ENCODE results near the gene TRIM67. TPM values are rescaled to one million over a fixed set of nuclear protein-coding genes. Genes with fewer than 3 reads are reported as not detected.

TRIM67 gene
- total and polyA plus RNA-seq, 9 of the 15 experiments (the other 6 are each of a cell fraction or from before 2014, with no cell fraction given): 0.04 to 0.60 (median 0.31) TPM

- TF ChIP-seq RERE (CRISPR knock-in tag; IDR thresholded peaks at IDR 0.05; ENCODE audit: borderline replicate concordance) (no peak), HDGF (IDR thresholded peaks at IDR 0.05) (no peak), HBP1 (CRISPR knock-in tag; IDR thresholded peaks at IDR 0.05) (no peak), CBX5 (IDR thresholded peaks at IDR 0.05; ENCODE audit: borderline replicate concordance, low read depth) (no peak), SRF (CRISPR knock-in tag; IDR thresholded peaks at IDR 0.05) (peak in 1 of 2 experiments; percentile 87; a peak in 2 of 4 replicates), TSHZ1 (CRISPR knock-in tag; IDR thresholded peaks at IDR 0.05) (no peak), XRCC3 (IDR thresholded peaks at IDR 0.05) (no peak), DMBX1 (CRISPR knock-in tag; IDR thresholded peaks at IDR 0.05; ENCODE audit: borderline replicate concordance) (peak; percentile 96), RBM22 (IDR thresholded peaks at IDR 0.05; ENCODE audit: low read depth, low read length, poor library complexity, severe bottlenecking) (no peak), TAF1 (IDR thresholded peaks at IDR 0.05; ENCODE audit: control insufficient read depth, extremely low read depth, insufficient read depth, low read length, severe bottlenecking) (no peak), MAFF (IDR thresholded peaks at IDR 0.05; ENCODE audit: low read length) (peak; percentile 50; the same call in 1 of the 2 replicates), BRD9 (IDR thresholded peaks at IDR 0.05; ENCODE audit: low read depth, partially characterized antibody) (peak; percentile 35), KAT2B (IDR thresholded peaks at IDR 0.05; ENCODE audit: low read depth, low read length) (no peak), TFAP4 (CRISPR knock-in tag; IDR thresholded peaks at IDR 0.05; ENCODE audit: borderline replicate concordance) (peak; percentile 60; the same call in 1 of the 2 replicates), MAZ (CRISPR knock-in tag; conservative IDR thresholded peaks at IDR 0.05 in 1 of 2, IDR thresholded peaks at IDR 0.05 in 1 of 2) (peak in 1 of 2 experiments; percentile 62; a peak in 3 of 4 replicates)
Observed at GRCh38 chr1:231159963-231160761, 1.7 kb upstream of the TRIM67 start (continued).

Measured in K562 (cell line).